ENCODE data around the gene IGLL1. TPM values are rescaled to one million over a fixed set of nuclear protein-coding genes. Genes with fewer than 3 reads are reported as not detected.
"Not testable (repeated sequence)": the region's sequence is repeated elsewhere in the genome, so short reads cannot be mapped to it uniquely, and the experiment has no call there.

Gene IGLL1
- total RNA-seq = not detected

DNA sequence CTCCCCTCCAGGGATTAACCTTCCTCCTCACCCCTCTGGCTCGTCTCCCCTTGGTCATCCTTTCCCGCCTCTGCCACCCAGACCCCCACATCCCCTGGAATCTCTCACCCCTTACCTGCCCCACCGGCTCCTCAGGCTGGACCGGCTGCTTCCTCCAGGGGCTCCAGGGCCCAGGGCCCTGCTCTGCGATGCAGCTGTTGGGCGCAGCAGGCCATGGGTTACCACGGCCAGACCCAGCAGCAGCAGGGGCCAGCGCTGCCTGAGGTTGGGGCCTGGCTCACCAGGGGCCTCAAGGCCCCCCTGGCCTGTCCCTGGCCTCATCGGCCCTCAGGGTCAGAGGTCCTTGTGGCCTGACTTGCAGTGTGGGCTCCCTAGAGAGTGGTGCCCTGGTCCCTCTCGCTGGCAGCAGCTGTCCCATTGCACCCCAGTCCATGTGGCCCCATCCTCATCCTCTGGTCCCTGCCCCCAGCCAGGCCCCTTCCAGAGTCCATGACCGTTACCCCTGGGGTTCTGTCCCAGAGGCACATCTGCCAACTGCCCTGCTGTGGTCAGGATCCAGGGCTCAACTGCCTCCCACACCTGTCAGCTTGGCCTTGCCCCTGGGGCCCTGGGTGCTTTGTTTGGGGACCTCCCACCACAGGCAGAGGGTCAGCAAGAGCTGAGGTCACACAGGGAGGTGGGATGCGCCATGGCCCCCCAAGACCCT, at the start of gene IGLL1:
Gene IGLL1, minus strand, starts transcription at position 421 of the 706 bp plus-strand sequence. Its CDS starts 100 bp downstream, at position 321.
- ChIA-PET CTCF (interaction anchor here (1.5 kb wide), 1 partner anchor 11 kb away, joined by 3 read pairs; no protein-coding TSS in a partner anchor), POLR2A (no interaction called here)

DNA sequence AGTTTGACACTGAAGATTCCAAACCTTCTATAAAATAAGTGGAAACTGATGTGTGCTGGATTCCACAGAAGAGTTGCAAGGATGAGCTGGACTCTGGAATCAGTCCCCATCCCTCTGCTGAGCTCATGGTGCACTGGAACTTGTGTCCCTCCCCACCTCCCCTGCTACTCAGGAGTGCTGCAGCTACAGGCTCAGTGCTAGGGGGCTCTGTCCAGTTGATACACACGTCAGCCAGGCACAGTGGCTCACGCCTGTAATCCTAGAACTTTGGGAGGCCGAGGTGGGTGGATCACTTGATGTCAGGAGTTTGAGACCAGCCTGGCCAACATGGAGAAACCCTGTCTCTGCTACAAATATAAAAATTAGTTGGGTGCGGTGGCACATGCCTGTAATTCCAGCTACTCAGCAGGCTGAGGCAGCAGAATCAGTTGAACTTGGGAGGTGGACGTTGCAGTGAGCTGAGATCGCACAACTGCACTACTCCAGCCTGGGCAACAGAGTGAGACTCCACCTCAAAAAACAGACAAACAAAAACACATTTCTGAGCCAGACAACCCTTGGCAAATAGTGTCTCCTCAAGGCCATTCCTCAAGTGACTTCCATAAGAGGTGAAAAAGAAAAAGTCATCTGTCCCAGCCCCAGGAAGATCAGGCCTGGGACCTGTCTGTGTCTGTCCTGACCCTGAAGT, 48.1 kb upstream of the IGLL1 start:
- CTCF ChIA-PET = interaction anchor here (0.7 kb wide), 1 partner anchor 222 kb away, joined by 4 read pairs; no protein-coding TSS in a partner anchor
- POLR2A ChIA-PET = not testable (repeated sequence)

- CTCF ChIA-PET = interaction anchor here (0.6 to 1.0 kb wide), 2 partner anchors 222 to 261 kb away, joined by 3 to 4 read pairs; no protein-coding TSS in a partner anchor
- POLR2A ChIA-PET = not testable (repeated sequence)
Observed at GRCh38 chr22:23627401-23628055, 47.4 kb upstream of the IGLL1 start.

- ChIA-PET CTCF (no interaction called here), POLR2A (no interaction called here)
Observed at GRCh38 chr22:23626286-23626975, 46.3 kb upstream of the IGLL1 start.

GRCh38 chr22:23622634-23623033, 42.5 kb upstream of the IGLL1 start:
- ChIA-PET CTCF (interaction anchor here (0.6 kb wide), 2 partner anchors 29 to 32 kb away, joined by 3 to 4 read pairs; no protein-coding TSS in a partner anchor), POLR2A (no interaction called here)

GRCh38 chr22:23621916-23622315, 41.8 kb upstream of the IGLL1 start:
- CTCF ChIA-PET, POLR2A ChIA-PET: not testable (repeated sequence)

GRCh38 chr22:23621082-23621780, 41.1 kb upstream of the IGLL1 start:
- ChIA-PET CTCF (no interaction called here), POLR2A (no interaction called here)

- ChIA-PET POLR2A (no interaction called here), CTCF (no interaction called here)
Observed at GRCh38 chr22:23613193-23613972, 33.3 kb upstream of the IGLL1 start.

DNA sequence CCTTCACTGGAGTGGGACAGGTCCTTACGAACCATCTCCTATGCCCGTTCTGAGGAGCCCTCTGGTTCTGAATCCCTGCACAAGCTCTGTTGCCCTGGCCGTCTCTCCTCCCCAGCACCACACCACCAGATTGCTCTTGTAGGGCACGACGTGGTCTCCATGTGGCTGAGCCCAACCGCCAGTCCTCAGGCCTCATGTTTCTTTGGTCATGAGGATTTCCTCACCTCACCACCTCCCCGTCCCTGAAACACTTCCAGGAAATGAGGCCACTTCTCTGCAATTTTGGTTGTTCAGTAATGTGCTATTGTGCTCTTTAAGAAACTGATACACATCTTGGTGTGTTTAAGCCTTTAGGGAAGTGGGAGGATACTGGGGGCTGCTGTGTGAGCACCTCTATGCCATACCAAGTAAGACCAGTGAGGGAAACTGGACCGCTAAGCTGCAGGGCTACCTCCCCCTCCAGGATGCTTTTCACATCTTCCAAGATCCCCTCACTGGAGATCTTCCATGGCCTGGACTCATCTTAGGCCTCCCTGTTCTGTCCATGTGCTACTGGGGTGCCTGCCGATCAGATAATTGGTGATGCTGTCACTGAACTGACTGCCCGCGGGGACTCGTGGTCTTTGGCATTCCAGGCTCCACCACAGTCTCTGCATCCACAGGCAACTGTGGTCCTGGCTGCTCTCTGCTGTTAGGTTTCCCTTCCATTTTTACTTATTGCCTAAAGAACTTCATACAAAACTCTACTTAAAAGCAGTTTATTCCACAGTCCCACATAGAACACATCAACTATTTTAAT, 30.1 kb upstream of the IGLL1 start:
- ChIA-PET CTCF (no interaction called here), POLR2A (interaction anchor here (0.5 kb wide), 1 partner anchor 230 kb away, joined by 6 read pairs; no protein-coding TSS in a partner anchor)

DNA sequence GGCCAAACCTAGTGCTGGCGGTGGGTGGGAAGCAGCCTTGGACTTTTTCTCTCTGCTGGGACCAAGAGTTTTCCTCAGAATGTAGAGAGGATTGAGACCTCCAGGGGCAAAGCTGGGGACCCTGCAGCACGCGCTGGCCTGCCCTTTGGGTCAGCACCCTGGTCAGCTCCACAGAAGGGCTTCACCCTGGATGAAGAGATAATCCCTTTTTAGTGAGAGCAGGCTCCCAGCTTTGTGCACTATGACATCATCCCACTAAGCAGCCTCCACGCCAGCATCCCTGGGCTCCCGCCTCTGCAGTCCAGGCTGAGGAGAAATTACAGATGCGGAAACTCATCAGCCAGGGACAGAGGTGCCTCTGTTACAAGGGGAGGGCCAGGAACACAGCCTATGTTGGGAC, 28.5 kb upstream of the IGLL1 start:
- ChIA-PET POLR2A (no interaction called here), CTCF (no interaction called here)

- CTCF ChIA-PET = no interaction called here
- POLR2A ChIA-PET = no interaction called here
Observed at GRCh38 chr22:23606204-23607131, 26.4 kb upstream of the IGLL1 start.

DNA sequence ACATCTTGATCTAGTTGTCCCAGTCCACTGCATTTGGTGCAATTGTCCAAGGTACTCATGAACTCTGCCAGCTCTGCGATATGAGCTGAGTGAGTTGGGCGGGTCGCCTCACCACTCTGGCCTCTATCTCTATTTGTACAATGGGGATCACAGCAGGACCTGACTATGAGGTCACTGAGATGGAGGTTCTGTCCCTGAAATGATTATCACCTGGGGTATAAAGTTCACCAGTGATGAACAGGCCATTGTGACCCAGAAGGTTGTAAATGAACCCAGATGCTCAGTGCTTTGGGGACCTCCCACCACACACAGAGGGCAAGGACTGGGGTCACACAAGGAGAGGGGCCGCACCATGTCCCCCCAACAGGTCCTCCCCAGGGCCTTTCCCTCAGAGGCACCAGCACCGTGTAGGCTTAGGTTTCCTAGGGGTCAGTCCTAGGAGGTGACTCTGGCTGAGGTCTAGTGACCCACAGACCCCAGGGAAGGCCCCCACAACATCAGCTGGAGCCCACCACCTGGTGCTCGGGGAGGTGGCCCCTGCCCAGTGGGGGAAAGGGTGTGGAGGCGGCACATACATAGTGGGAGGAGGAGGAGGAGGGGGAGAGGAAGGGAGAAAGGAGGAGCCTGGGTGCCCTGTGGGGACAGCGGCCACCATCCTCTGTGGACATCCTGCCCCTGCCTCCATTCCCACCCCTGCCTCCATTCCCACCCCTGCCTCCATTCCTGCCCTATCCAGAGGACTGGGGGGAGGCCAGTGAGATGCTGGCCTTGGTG, 25.0 kb upstream of the IGLL1 start:
- POLR2A ChIA-PET = no interaction called here
- CTCF ChIA-PET = no interaction called here

- CTCF ChIA-PET = no interaction called here
- POLR2A ChIA-PET = interaction anchor here (0.6 kb wide), 1 partner anchor 16 kb away, joined by 5 read pairs; no protein-coding TSS in a partner anchor
Observed at GRCh38 chr22:23603266-23603665, 23.2 kb upstream of the IGLL1 start.

- ChIA-PET CTCF (interaction anchor here (1.5 kb wide), 1 partner anchor 250 kb away, joined by 3 read pairs; no protein-coding TSS in a partner anchor), POLR2A (no interaction called here)
Observed at GRCh38 chr22:23598805-23599518, 18.9 kb upstream of the IGLL1 start.

DNA sequence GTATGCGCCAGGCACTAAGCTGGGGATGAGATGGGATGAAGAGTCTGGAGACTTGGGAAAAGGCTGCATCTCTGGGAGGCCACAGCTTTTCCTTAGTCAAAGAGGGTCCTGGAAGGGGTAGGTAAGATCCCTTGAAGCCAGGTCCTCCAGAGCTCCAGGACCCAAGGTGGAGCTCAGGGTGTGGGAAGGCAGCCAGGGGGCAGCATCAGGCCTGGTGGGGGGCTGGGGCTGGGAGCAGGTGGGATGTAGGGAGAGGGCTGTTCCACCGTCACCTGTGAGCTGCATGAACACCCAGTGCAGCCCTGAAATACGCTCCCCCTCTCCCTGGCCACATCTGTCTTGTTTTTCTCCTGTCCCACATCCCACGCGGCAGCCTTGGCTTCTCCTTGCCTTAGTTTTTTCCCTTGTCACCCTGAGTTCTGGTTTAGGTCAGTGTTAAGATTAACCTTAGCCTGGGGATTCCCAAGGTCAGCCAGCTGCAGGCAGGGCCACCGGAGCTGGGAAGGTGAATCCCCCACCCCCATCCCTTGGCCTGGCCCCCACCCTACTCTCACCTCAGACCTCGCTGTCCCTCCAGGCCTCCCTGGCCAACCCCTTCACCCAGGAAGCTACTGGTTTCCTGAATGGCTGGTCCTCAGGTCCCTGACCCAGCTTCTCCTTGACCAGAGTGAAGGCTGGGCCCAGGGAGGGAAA, 17.6 kb upstream of the IGLL1 start:
- POLR2A ChIA-PET = not testable (repeated sequence)
- CTCF ChIA-PET = interaction anchor here (1.5 kb wide), 1 partner anchor 252 kb away, joined by 3 read pairs; no protein-coding TSS in a partner anchor

Measured in activated CD8-positive, alpha-beta memory T cell treated with anti-CD3 and anti-CD28 coated beads for 36 hours (primary cell).